CD14-positive monocyte (primary cell): Measurements from ENCODE around the gene C17orf50. TPM values are rescaled to one million over a fixed set of nuclear protein-coding genes. Genes with fewer than 3 reads are reported as not detected.
A peak's percentile ranks its signal among the peaks of the same experiment; 100 is the strongest.

Experiments used
- DNase-seq, 3 donors: peaks; one replicate each; pipeline ENCODE4 v3.0.0-alpha.2; 2011 to 2022
- H2AFZ ChIP-seq: 2 replicates; pipeline ENCODE4 v1.6.0; 2012; ENCODE audit warnings: mild to moderate bottlenecking, low read depth, low read length, inconsistent platforms; ENCODE audit not compliant: insufficient read depth, poor library complexity, severe bottlenecking
- H3K27ac ChIP-seq, 2 donors: 1 replicate in 1 of 2; 2 replicates in 1 of 2; pipeline ENCODE4 v1.5.1; 2012 to 2013; ENCODE audit warnings: low read length in 2 of 2, control low read depth in 1 of 2, inconsistent platforms in 1 of 2, low read depth in 1 of 2, mild to moderate bottlenecking in 1 of 2
- H3K27me3 ChIP-seq, 2 donors: one replicate each; pipeline versions ENCODE4 v1.6.0 to v1.6.1; 2011 to 2013; ENCODE audit warnings: low read length in 2 of 2; ENCODE audit not compliant: control insufficient read depth in 2 of 2, insufficient read depth in 2 of 2
- H3K36me3 ChIP-seq, 2 donors: replicated peaks in 1 of 2; 1 replicate in 1 of 2; 2 replicates in 1 of 2; pipeline versions ENCODE4 v1.5.1 to v1.6.1; 2012 to 2013; ENCODE audit warnings: low read length in 2 of 2, control low read depth in 1 of 2, inconsistent platforms in 1 of 2, mild to moderate bottlenecking in 1 of 2; ENCODE audit not compliant: insufficient read depth in 2 of 2, control insufficient read depth in 1 of 2
- H3K4me1 ChIP-seq, 2 donors: 1 replicate in 1 of 2; 2 replicates in 1 of 2; pipeline versions ENCODE4 v1.5.1 to v1.6.1; 2012 to 2013; ENCODE audit warnings: low read length in 2 of 2, control low read depth in 1 of 2, inconsistent platforms in 1 of 2, mild to moderate bottlenecking in 1 of 2, moderate library complexity in 1 of 2; ENCODE audit not compliant: insufficient read depth in 2 of 2, control insufficient read depth in 1 of 2
- H3K4me2 ChIP-seq: replicated peaks from 2 replicates; pipeline ENCODE3; 2012; ENCODE audit warnings: low read length, moderate library complexity, mild to moderate bottlenecking; ENCODE audit not compliant: poor library complexity, severe bottlenecking; ENCODE audit errors: extremely low read depth
- H3K4me3 ChIP-seq, 3 experiments: fragments of 200-600 bp in 1 of 3; sonication (generic) in 1 of 3; replicated peaks in 1 of 3; 1 replicate in 2 of 3; 2 replicates in 1 of 3; pipeline ENCODE4 v1.5.1; 2011 to 2013; ENCODE audit warnings: low read length in 3 of 3, mild to moderate bottlenecking in 3 of 3, control low read depth in 2 of 3, low read depth in 2 of 3, inconsistent platforms in 1 of 3, moderate library complexity in 1 of 3
- H3K79me2 ChIP-seq: 2 replicates; pipeline ENCODE4 v1.6.0; 2012; ENCODE audit warnings: mild to moderate bottlenecking, control low read depth, inconsistent platforms, low read length, moderate library complexity; ENCODE audit not compliant: insufficient read depth
- H3K9ac ChIP-seq: 2 replicates; pipeline ENCODE4 v1.6.0; 2017; ENCODE audit warnings: low read length, mild to moderate bottlenecking; ENCODE audit not compliant: insufficient read depth, poor library complexity, severe bottlenecking
- H3K9me3 ChIP-seq, 2 donors: replicated peaks in 1 of 2; 1 replicate in 1 of 2; 2 replicates in 1 of 2; pipeline versions ENCODE4 v1.5.1 to v1.6.1; 2012 to 2013; ENCODE audit warnings: low read length in 2 of 2, control low read depth in 1 of 2; ENCODE audit not compliant: control insufficient read depth in 1 of 2, insufficient read depth in 1 of 2
- H4K20me1 ChIP-seq: 2 replicates; pipeline ENCODE4 v1.6.0; 2012; ENCODE audit warnings: mild to moderate bottlenecking, low read length, control low read depth, moderate library complexity; ENCODE audit not compliant: insufficient read depth
- H3K27ac Mint-ChIP-seq, 7 donors: one replicate each; pipeline ENCODE4 v1.8.0; 2020; ENCODE audit warnings: mild to moderate bottlenecking in 7 of 7, mixed read lengths in 7 of 7, moderate library complexity in 6 of 7, inconsistent platforms in 2 of 7
- H3K27me3 Mint-ChIP-seq, 3 donors: one replicate each; pipeline ENCODE4 v1.8.0; 2021 to 2022; ENCODE audit warnings: low read depth in 3 of 3, mild to moderate bottlenecking in 3 of 3, mixed read lengths in 3 of 3, moderate library complexity in 3 of 3, inconsistent platforms in 1 of 3
- H3K36me3 Mint-ChIP-seq, 2 donors: one replicate each; pipeline ENCODE4 v1.8.0; 2020; ENCODE audit warnings: mixed read lengths in 2 of 2, inconsistent platforms in 1 of 2, mild to moderate bottlenecking in 1 of 2
- H3K4me1 Mint-ChIP-seq: one replicate; pipeline ENCODE4 v1.8.0; 2020; ENCODE audit warnings: mild to moderate bottlenecking, mixed read lengths
- H3K4me3 Mint-ChIP-seq, 2 donors: one replicate each; pipeline ENCODE4 v1.8.0; 2020; ENCODE audit warnings: mild to moderate bottlenecking in 2 of 2, mixed read lengths in 2 of 2, moderate library complexity in 1 of 2
- H3K9me3 Mint-ChIP-seq, 7 donors: one replicate each; pipeline ENCODE4 v1.8.0; 2020 to 2022; ENCODE audit warnings: mixed read lengths in 7 of 7, mild to moderate bottlenecking in 6 of 7, moderate library complexity in 6 of 7, inconsistent platforms in 2 of 7
- WGBS: methylation state at CpG from one replicate; pipeline ENCODE4 v1.1.5; 2013; ENCODE audit warnings: missing lambda C conversion rate; ENCODE audit not compliant: insufficient coverage; 5-methylcytosine and 5-hydroxymethylcytosine counted together
- intact Hi-C, 2 donors: fragments of 100-400 bp; cut with micrococcal nuclease; formaldehyde crosslinking; loops; one replicate each; pipeline versions ENCODE4 v1.15.0 to v1.15.1; 2023
- polyA plus RNA-seq, 3 donors: library from polyadenylated mRNA; depleted of rRNA in 1 of 3; unstranded in 2 of 3; stranded (reverse) in 1 of 3; fragments of 300-500 nt in 2 of 3; fragments of >200 nt in 1 of 3; fragmentation: Illumina TruSeq in 2 of 3; gene quantifications; 1 replicate in 2 of 3; 2 replicates in 1 of 3; pipeline ENCODE4 v1.2.3, GENCODE V29; 2012 to 2021
- TF ChIP-seq, protein P1 (sequence below): fragments of 200-600 bp; IDR thresholded peaks from one replicate; pipeline ENCODE4 v1.8.0; 2022; ENCODE audit warnings: antibody characterized with exemption, mild to moderate bottlenecking

C17orf50 gene
- polyA plus RNA-seq, 3 donors, result 0.23 TPM; not detected in 2

DNA sequence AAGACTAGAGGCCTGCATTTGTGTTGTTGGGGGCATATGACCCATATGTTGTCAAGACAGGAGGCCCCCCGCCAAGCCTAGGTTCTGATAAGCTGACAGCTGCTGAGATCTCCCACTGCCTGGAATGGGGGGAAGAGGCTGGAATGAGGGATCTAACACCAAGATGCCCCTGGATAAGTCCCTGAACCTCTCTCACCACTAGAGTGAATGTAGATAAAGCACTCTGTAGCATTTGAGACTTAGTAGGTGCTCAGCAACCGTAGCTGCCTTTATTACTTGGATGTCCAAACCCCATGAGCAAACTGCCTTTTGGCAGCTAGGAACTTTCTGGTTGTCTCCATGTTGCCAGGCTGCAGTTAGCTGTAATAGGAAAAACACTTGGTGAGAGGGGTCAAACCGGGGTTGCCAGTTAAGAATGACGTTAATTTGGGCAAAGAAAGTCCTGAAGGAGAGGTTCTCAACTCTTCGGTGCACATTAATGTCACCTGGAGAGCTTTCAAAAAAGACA, 33.7 kb upstream of the C17orf50 start:
- peaks cover 4 to 7% of the 10 kb centered on the region in 2 donors for H3K4me1 ChIP-seq
- H3K9me3 Mint-ChIP-seq, result peaks cover 0 to 3% (median 0%) of the 10 kb centered on the region in 7 donors
- no peak overlapping the region for H3K27ac ChIP-seq
- H3K4me3 ChIP-seq, result no peak overlapping the region
- H3K4me3 Mint-ChIP-seq, result no peak overlapping the region
- no peaks in the 10 kb centered on the region for H3K79me2 ChIP-seq
- H4K20me1 ChIP-seq, result no peaks in the 10 kb centered on the region
- H3K9me3 ChIP-seq, result no peaks in the 10 kb centered on the region
- DNase-seq, result no peak
- no peak overlapping the region for H3K27ac Mint-ChIP-seq
- no peak overlapping the region for H3K4me2 ChIP-seq
- intact Hi-C loops, result no loop called here
- peaks cover 51 to 64% of the 10 kb centered on the region in 2 donors for H3K36me3 ChIP-seq
- H3K36me3 Mint-ChIP-seq, result peaks cover 61 to 63% of the 10 kb centered on the region in 2 donors
- peaks cover 11% of the 10 kb centered on the region for H3K4me1 Mint-ChIP-seq
- no peak overlapping the region for H3K9ac ChIP-seq
- TF ChIP-seq, protein P1, sequence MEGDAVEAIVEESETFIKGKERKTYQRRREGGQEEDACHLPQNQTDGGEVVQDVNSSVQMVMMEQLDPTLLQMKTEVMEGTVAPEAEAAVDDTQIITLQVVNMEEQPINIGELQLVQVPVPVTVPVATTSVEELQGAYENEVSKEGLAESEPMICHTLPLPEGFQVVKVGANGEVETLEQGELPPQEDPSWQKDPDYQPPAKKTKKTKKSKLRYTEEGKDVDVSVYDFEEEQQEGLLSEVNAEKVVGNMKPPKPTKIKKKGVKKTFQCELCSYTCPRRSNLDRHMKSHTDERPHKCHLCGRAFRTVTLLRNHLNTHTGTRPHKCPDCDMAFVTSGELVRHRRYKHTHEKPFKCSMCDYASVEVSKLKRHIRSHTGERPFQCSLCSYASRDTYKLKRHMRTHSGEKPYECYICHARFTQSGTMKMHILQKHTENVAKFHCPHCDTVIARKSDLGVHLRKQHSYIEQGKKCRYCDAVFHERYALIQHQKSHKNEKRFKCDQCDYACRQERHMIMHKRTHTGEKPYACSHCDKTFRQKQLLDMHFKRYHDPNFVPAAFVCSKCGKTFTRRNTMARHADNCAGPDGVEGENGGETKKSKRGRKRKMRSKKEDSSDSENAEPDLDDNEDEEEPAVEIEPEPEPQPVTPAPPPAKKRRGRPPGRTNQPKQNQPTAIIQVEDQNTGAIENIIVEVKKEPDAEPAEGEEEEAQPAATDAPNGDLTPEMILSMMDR, result no peak
- peaks cover 12 to 19% (median 15%) of the 10 kb centered on the region in 3 donors for H3K27me3 Mint-ChIP-seq
- 97% methylated on average over 3 of the region's 5 CpGs for whole genome bisulfite sequencing
- H2AFZ ChIP-seq, result no peak overlapping the region
- peaks cover 3 to 11% of the 10 kb centered on the region in 2 donors for H3K27me3 ChIP-seq

DNA sequence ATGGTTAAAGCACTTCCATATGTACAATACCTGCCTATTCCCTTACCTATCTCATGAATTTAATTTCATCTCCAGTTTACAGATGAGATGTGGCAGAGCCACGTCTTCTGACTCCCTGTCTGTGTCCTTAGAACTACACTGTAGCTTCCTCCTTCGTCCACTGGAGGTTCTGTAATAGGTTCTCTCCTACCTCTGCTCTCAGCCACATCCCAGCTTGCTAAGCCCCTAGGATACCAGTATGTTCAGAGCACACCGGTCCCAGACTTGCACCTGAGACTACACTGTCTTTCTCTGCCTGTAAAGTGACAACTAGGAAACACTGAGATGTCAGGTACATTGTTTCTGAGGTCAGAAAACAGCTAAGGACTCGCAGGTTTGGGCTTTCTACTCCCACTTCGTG, 33.1 kb upstream of the C17orf50 start:
- 91% methylated on average over 4 of the region's 5 CpGs for WGBS
- H3K9me3 Mint-ChIP-seq, result peaks cover 0 to 3% (median 0%) of the 10 kb centered on the region in 7 donors
- H3K4me2 ChIP-seq, result no peak overlapping the region

More for the DNA sequence above, 33.1 kb upstream of the C17orf50 start:
- Histone ChIP-seq H4K20me1 (no peaks in the 10 kb centered on the region), H2AFZ (no peak overlapping the region), H3K27me3 (peaks cover 3 to 18% of the 10 kb centered on the region in 2 donors), H3K9me3 (no peaks in the 10 kb centered on the region), H3K4me3 (no peak overlapping the region), H3K4me1 (peaks cover 4 to 7% of the 10 kb centered on the region in 2 donors), H3K79me2 (no peaks in the 10 kb centered on the region), H3K27ac (no peak overlapping the region), H3K36me3 (peaks cover 46 to 61% of the 10 kb centered on the region in 2 donors), H3K9ac (no peak overlapping the region)
- Mint-ChIP-seq H3K27me3 (peaks cover 18 to 25% (median 21%) of the 10 kb centered on the region in 3 donors), H3K36me3 (peaks cover 58 to 61% of the 10 kb centered on the region in 2 donors), H3K4me3 (no peak overlapping the region), H3K4me1 (peaks cover 11% of the 10 kb centered on the region), H3K27ac (peak overlapping the region in 1 of 7 donors; percentile 0)
- TF ChIP-seq, protein P1, result no peak
- no peak for DNase-seq
- intact Hi-C loops, result no loop called here
